Gastroesophageal sphincter (tissue), 4 donors: Measurements from ENCODE around the gene LRIG1. TPM values are rescaled to one million over a fixed set of nuclear protein-coding genes. Genes with fewer than 3 reads are reported as not detected.

Source experiments
- ATAC-seq: fragments of 150-250 bp; one replicate; pipeline ENCODE4 v1.9.1; 2016; ENCODE audit warnings: mild to moderate bottlenecking, moderate library complexity
- H3K27ac ChIP-seq, 4 donors: fragments of 200-600 bp; sonication (generic) in 3 of 4; 1 replicate in 3 of 4; 2 replicates in 1 of 4; pipeline ENCODE4 v1.5.1; 2016 to 2019
- H3K27me3 ChIP-seq: fragments of 200-600 bp; sonication (generic); one replicate; pipeline ENCODE4 v1.5.1; 2019
- H3K36me3 ChIP-seq, 2 donors: fragments of 200-600 bp; sonication (generic); one replicate each; pipeline ENCODE4 v1.5.1; 2019; ENCODE audit warnings: control low read depth in 1 of 2
- H3K4me1 ChIP-seq, 3 donors: fragments of 200-600 bp; sonication (generic); 1 replicate in 2 of 3; 2 replicates in 1 of 3; pipeline ENCODE4 v1.5.1; 2016 to 2019; ENCODE audit warnings: control low read depth in 2 of 3
- H3K4me3 ChIP-seq, 2 donors: fragments of 200-600 bp; sonication (generic); one replicate each; pipeline ENCODE4 v1.5.1; 2019; ENCODE audit warnings: mild to moderate bottlenecking in 1 of 2, moderate library complexity in 1 of 2
- H3K9me3 ChIP-seq, 3 donors: fragments of 200-600 bp; sonication (generic); one replicate each; pipeline ENCODE4 v1.5.1; 2017 to 2019; ENCODE audit warnings: control low read depth in 2 of 3
- EP300 ChIP-seq: sonication (generic); formaldehyde crosslinking; IDR thresholded peaks from one replicate; pipeline ENCODE4 v1.6.1; 2017; ENCODE audit warnings: antibody characterized with exemption, mild to moderate bottlenecking
- POLR2A ChIP-seq, 2 donors: fragments of 450-650 bp; IDR thresholded peaks; one replicate each; pipeline ENCODE4 v1.6.1; 2017; ENCODE audit warnings: antibody characterized with exemption in 2 of 2, mild to moderate bottlenecking in 2 of 2, moderate library complexity in 1 of 2
- POLR2AphosphoS5 ChIP-seq: sonication (generic); formaldehyde crosslinking; IDR thresholded peaks from one replicate; pipeline ENCODE4 v1.6.1; 2017; ENCODE audit warnings: antibody characterized with exemption
- WGBS, 2 donors: methylation state at CpG; one replicate each; pipeline ENCODE4 v1.1.5; 2018; ENCODE audit warnings: low coverage in 1 of 2; 5-methylcytosine and 5-hydroxymethylcytosine counted together
- total RNA-seq, 4 donors: library from RNA; depleted of rRNA; stranded (reverse); fragments of >200 nt; gene quantifications; one replicate each; pipeline ENCODE4 v1.1.0, GENCODE V29; 2016
- TF ChIP-seq, protein P1 (sequence below), 4 experiments: fragments of 200-600 bp in 2 of 4; fragments of 450-650 bp in 2 of 4; sonication (generic) in 1 of 4; IDR thresholded peaks; one replicate each; pipeline ENCODE4 v1.5.1; 2017 to 2019; ENCODE audit warnings: antibody characterized with exemption in 4 of 4, mild to moderate bottlenecking in 2 of 4, moderate library complexity in 2 of 4

The LRIG1 gene
- total RNA-seq, 4 donors from 2014 or later, result 104 to 217 (median 157) TPM

DNA sequence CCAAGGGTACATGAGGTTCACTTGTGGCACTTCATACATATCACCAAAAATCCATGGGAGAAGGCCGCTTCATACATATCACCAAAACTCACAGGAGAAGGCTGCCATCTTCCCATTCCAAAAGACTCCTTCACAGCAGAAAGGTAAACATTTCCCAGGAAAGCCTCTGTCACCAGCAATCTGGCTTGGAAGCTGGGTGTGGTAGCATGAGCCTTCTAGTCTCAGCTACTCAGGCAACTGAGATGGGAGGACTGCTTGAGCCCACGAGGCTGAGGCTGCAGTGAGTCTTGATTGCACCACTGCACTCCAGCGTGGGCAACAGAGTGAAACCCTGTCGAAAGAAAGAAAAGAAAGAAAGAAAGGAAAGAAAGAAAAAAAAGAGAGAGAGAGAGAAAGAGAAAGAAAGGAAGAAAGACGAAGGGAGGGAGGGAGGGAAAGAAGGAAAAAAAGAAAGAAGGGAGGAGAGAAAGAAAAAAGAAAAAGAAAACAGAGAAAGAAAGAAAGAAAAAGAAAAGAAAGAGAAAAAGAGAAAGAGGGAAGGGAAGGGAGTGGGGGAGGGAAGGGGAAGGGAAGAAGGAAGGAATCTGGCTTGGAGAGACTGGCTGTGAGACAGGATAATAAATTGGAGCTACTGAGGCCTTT, 7.2 kb downstream of the LRIG1 start:
- Histone ChIP-seq H3K4me3 (no peak overlapping the region), H3K4me1 (peaks cover 35 to 99% (median 64%) of the 10 kb centered on the region in 3 donors), H3K27me3 (no peaks in the 10 kb centered on the region), H3K9me3 (no peaks in the 10 kb centered on the region), H3K27ac (peak overlapping the region in 3 of 4 donors; percentile 56 to 99 (median 59)), H3K36me3 (no peaks in the 10 kb centered on the region)
- ATAC-seq, result no peak
- 71 to 100% methylated on average over 1 to 5 of the region's 5 CpGs for WGBS, 2 donors
- TF ChIP-seq, protein P1, sequence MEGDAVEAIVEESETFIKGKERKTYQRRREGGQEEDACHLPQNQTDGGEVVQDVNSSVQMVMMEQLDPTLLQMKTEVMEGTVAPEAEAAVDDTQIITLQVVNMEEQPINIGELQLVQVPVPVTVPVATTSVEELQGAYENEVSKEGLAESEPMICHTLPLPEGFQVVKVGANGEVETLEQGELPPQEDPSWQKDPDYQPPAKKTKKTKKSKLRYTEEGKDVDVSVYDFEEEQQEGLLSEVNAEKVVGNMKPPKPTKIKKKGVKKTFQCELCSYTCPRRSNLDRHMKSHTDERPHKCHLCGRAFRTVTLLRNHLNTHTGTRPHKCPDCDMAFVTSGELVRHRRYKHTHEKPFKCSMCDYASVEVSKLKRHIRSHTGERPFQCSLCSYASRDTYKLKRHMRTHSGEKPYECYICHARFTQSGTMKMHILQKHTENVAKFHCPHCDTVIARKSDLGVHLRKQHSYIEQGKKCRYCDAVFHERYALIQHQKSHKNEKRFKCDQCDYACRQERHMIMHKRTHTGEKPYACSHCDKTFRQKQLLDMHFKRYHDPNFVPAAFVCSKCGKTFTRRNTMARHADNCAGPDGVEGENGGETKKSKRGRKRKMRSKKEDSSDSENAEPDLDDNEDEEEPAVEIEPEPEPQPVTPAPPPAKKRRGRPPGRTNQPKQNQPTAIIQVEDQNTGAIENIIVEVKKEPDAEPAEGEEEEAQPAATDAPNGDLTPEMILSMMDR (IDR thresholded peaks at IDR 0.05), result no peak
- TF ChIP-seq POLR2AphosphoS5 (no peak), POLR2A (IDR thresholded peaks at IDR 0.05) (no peak), EP300 (no peak)

DNA sequence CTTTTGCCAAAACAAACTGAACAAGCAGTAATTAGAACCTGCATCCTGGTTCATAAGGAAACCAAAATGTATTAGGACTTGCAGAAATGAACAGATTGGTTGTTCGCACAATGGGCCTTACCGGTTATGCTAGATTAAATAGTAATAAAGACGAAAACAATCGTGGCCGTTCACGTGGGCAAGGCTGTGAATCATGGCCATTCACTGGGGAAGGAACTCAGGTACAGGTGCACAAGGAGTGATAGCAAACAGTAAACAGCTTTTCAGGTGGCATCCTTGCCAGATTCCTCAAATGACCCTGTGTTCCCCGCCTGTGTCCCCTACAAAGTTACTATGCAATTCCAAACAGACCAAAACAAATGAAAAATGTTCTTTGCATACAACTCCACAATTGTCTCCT, 8.2 kb downstream of the LRIG1 start:
- 53 to 61% methylated on average over 3 to 7 of the region's 7 CpGs for WGBS, 2 donors

DNA sequence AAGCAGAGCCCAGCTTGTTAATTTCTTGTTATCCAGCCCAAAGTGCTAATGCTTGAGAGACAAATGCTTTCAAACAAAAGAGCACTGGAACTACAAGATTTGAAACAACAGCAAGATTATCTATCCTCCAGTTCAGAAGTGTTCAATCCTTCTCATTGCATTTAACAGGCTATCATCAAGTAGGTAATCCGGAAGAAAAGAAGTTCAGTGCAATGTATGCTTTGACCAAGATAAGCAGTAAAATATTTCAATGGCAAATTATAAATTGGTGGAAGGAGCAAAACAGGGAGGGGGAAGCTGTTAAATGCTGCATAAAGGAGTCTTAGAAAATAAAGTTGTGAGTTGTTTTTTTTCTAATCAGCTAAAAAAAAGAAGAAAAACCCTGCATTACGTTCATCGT, 8.8 kb downstream of the LRIG1 start:
- TF ChIP-seq POLR2A (IDR thresholded peaks at IDR 0.05) (no peak), EP300 (no peak), POLR2AphosphoS5 (no peak)
- TF ChIP-seq, protein P1 (IDR thresholded peaks at IDR 0.05), result no peak
- ATAC-seq, result no peak
- Histone ChIP-seq H3K27me3 (no peaks in the 10 kb centered on the region), H3K36me3 (no peaks in the 10 kb centered on the region), H3K4me3 (no peak overlapping the region), H3K4me1 (peaks cover 35 to 100% (median 64%) of the 10 kb centered on the region in 3 donors), H3K27ac (peak overlapping the region in 3 of 4 donors; percentile 18 to 99 (median 93)), H3K9me3 (no peaks in the 10 kb centered on the region)
- WGBS, 2 donors, result 32 to 62% methylated on average over 3 of the region's 3 CpGs

More for the DNA sequence above, 8.2 kb downstream of the LRIG1 start:
- Histone ChIP-seq H3K27ac (peak overlapping the region; percentile 18 to 99 (median 49)), H3K4me3 (no peak overlapping the region), H3K9me3 (no peaks in the 10 kb centered on the region), H3K4me1 (peaks cover 35 to 100% (median 64%) of the 10 kb centered on the region in 3 donors), H3K27me3 (no peaks in the 10 kb centered on the region), H3K36me3 (no peaks in the 10 kb centered on the region)
- ATAC-seq, result peak; percentile 32
- no peak for TF ChIP-seq POLR2AphosphoS5
- no peak for TF ChIP-seq POLR2A (IDR thresholded peaks at IDR 0.05)
- TF ChIP-seq, protein P1 (IDR thresholded peaks at IDR 0.05), result no peak
- TF ChIP-seq EP300, result no peak

DNA sequence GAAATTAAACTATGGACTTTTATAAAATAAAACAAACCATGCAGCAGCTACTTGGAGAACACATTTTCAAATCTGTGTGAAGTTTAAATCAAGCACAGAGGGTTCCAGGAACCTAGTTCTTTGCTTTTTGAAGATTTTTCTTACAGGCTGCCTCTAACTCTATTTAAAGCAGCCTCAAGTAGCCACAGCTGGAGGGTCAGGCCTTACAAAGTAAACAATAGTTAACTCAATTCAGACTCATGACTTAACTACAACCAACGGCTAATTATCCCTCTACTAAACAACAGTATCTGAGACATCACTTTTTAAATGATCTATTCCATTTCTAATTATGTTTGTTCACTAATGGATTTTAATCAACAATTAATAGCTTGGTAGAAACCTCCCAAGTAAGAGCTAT, 9.8 kb downstream of the LRIG1 start:
- Histone ChIP-seq H3K27me3 (no peaks in the 10 kb centered on the region), H3K27ac (peak overlapping the region in 3 of 4 donors; percentile 80 to 99 (median 93)), H3K4me3 (no peak overlapping the region), H3K36me3 (no peaks in the 10 kb centered on the region), H3K4me1 (peaks cover 40 to 100% (median 61%) of the 10 kb centered on the region in 3 donors), H3K9me3 (no peaks in the 10 kb centered on the region)
- TF ChIP-seq, protein P1 (IDR thresholded peaks at IDR 0.05), result no peak
- no peak for TF ChIP-seq POLR2AphosphoS5
- ATAC-seq, result no peak
- WGBS, 2 donors, result 0 to 8% methylated on average over 1 of the region's 1 CpG

DNA sequence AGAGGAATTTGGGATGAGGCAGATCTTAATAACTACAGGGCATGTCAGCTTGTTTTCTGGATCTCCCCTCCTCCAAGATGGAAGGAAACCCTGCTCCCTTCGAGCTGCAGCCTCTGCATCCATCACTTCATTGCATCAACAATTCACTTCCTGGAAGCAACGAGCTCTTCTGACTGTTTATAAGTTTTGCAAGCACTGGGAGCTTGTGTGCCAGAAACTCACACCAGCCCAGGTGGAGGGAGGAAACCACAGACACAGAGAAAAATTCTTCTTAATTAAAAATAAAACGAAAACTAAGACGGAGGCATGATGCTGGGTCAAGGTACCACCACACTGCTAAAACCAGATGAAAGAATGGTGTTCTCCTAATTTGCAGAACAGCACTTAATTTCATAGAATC, 10.6 kb downstream of the LRIG1 start:
- 0 to 3% methylated on average over 4 of the region's 4 CpGs for WGBS, 2 donors
- Histone ChIP-seq H3K9me3 (no peaks in the 10 kb centered on the region), H3K27me3 (no peaks in the 10 kb centered on the region), H3K4me3 (no peak overlapping the region), H3K36me3 (no peaks in the 10 kb centered on the region), H3K27ac (peak overlapping the region; percentile 32 to 99 (median 86)), H3K4me1 (peaks cover 39 to 100% (median 62%) of the 10 kb centered on the region in 3 donors)
- ATAC-seq, result peak; percentile 56
- TF ChIP-seq POLR2AphosphoS5, result peak; percentile 94
- TF ChIP-seq, protein P1 (IDR thresholded peaks at IDR 0.05), result no peak
- no peak for TF ChIP-seq POLR2A (IDR thresholded peaks at IDR 0.05)
- no peak for TF ChIP-seq EP300
